Lung (tissue), 12 donors: ENCODE measurements around the gene AP5S1. TPM values are rescaled to one million over a fixed set of nuclear protein-coding genes. Genes with fewer than 3 reads are reported as not detected.

Source experiments
- ATAC-seq: fragments of 200-7000 bp; cut with Tn5 transposase; one replicate; pipeline ENCODE4 v1.9.1; 2020; ENCODE audit warnings: moderate number of reproducible peaks; ENCODE audit not compliant: insufficient read depth, low FRiP score
- DNase-seq, 3 donors: peaks; one replicate each; pipeline ENCODE4 v3.0.0-alpha.2; 2013 to 2017
- H3K27ac ChIP-seq, 2 donors: one replicate each; pipeline ENCODE4 v1.5.1; 2013; ENCODE audit warnings: mild to moderate bottlenecking in 2 of 2, moderate library complexity in 2 of 2, control low read depth in 1 of 2, inconsistent platforms in 1 of 2, low read depth in 1 of 2, low read length in 1 of 2
- H3K27me3 ChIP-seq, 3 donors: one replicate each; pipeline ENCODE4 v1.5.1; 2013; ENCODE audit warnings: low read length in 2 of 3; ENCODE audit not compliant: control insufficient read depth in 3 of 3, insufficient read depth in 3 of 3
- H3K36me3 ChIP-seq, 4 donors: one replicate each; pipeline ENCODE4 v1.5.1; 2013; ENCODE audit warnings: low read length in 4 of 4, mild to moderate bottlenecking in 1 of 4, moderate library complexity in 1 of 4; ENCODE audit not compliant: control insufficient read depth in 4 of 4, insufficient read depth in 4 of 4
- H3K4me1 ChIP-seq, 5 donors: one replicate each; pipeline ENCODE4 v1.5.1; 2013; ENCODE audit warnings: low read length in 5 of 5, mild to moderate bottlenecking in 2 of 5, moderate library complexity in 1 of 5; ENCODE audit not compliant: control insufficient read depth in 5 of 5, insufficient read depth in 5 of 5
- H3K4me3 ChIP-seq: one replicate; pipeline ENCODE4 v1.5.1; 2013; ENCODE audit warnings: mild to moderate bottlenecking, control low read depth, moderate library complexity
- H3K9ac ChIP-seq, 2 donors: one replicate each; pipeline ENCODE4 v1.5.1; 2013; ENCODE audit warnings: low read length in 2 of 2, control low read depth in 1 of 2; ENCODE audit not compliant: insufficient read depth in 1 of 2
- H3K9me3 ChIP-seq, 4 donors: one replicate each; pipeline ENCODE4 v1.5.1; 2013; ENCODE audit warnings: low read length in 3 of 4, mild to moderate bottlenecking in 1 of 4, moderate library complexity in 1 of 4; ENCODE audit not compliant: control insufficient read depth in 4 of 4, insufficient read depth in 3 of 4
- WGBS, 2 donors: extraction: QIAGEN DNeasy Blood & Tissue Kit; methylation state at CpG; one replicate each; pipeline ENCODE4 v1.1.7; 2013; 5-methylcytosine and 5-hydroxymethylcytosine counted together
- polyA plus RNA-seq, 2 donors: library from polyadenylated mRNA; stranded (reverse); fragments of 200-250 nt; gene quantifications; one replicate each; pipeline ENCODE4 v1.2.1, GENCODE V29; 2013
- total RNA-seq, 2 donors: library from RNA; depleted of rRNA in 1 of 2; stranded (reverse); fragments of >200 nt in 1 of 2; gene quantifications; one replicate each; pipeline ENCODE4 v1.2.1, GENCODE V29; 2014 to 2021
- TF ChIP-seq, protein P1 (sequence below): IDR thresholded peaks from 2 replicates; pipeline ENCODE4 v1.5.1; 2012; ENCODE audit warnings: mild to moderate bottlenecking; ENCODE audit errors: control extremely low read depth, extremely low read depth
- donor health status: control.
- donor health status: control.
- donor health status: Bipolar disorder and iron deficiency.
- donor health status: healthy.
- donor health status: DM: yes; HTN: yes; CAD: no.

The AP5S1 gene
- total and polyA plus RNA-seq, 4 donors, result 8.1 to 20.7 (median 11.9) TPM

DNA sequence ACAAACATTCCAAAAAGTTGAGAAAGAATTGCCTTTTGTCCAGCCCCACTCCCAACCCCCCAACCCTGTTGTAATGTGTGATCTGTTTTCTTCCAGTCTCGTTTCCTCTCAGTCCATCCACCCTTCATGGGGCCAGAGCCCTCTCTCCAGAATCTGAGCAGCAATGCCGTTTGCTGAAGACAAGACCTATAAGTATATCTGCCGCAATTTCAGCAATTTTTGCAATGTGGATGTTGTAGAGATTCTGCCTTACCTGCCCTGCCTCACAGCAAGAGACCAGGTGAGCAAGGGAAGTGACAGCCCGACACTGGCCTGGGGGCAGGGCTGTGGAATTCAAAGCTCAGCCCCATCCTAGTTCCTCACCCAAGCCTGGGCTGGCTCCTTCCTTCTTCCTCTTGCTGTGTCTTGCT, 34.1 kb downstream of the AP5S1 start:
- Histone ChIP-seq H3K9ac (no peak overlapping the region), H3K9me3 (no peaks in the 10 kb centered on the region), H3K27me3 (no peaks in the 10 kb centered on the region), H3K27ac (no peak overlapping the region), H3K4me1 (peaks cover 0 to 4% (median 0%) of the 10 kb centered on the region in 5 donors), H3K4me3 (no peak overlapping the region), H3K36me3 (peaks cover 5 to 26% (median 20%) of the 10 kb centered on the region in 4 donors)
- TF ChIP-seq, protein P1, sequence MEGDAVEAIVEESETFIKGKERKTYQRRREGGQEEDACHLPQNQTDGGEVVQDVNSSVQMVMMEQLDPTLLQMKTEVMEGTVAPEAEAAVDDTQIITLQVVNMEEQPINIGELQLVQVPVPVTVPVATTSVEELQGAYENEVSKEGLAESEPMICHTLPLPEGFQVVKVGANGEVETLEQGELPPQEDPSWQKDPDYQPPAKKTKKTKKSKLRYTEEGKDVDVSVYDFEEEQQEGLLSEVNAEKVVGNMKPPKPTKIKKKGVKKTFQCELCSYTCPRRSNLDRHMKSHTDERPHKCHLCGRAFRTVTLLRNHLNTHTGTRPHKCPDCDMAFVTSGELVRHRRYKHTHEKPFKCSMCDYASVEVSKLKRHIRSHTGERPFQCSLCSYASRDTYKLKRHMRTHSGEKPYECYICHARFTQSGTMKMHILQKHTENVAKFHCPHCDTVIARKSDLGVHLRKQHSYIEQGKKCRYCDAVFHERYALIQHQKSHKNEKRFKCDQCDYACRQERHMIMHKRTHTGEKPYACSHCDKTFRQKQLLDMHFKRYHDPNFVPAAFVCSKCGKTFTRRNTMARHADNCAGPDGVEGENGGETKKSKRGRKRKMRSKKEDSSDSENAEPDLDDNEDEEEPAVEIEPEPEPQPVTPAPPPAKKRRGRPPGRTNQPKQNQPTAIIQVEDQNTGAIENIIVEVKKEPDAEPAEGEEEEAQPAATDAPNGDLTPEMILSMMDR, result no peak
- WGBS, 2 donors, result 45 to 69% methylated on average over 4 of the region's 4 CpGs
- ATAC-seq (no peak), DNase-seq (no peak)

DNA sequence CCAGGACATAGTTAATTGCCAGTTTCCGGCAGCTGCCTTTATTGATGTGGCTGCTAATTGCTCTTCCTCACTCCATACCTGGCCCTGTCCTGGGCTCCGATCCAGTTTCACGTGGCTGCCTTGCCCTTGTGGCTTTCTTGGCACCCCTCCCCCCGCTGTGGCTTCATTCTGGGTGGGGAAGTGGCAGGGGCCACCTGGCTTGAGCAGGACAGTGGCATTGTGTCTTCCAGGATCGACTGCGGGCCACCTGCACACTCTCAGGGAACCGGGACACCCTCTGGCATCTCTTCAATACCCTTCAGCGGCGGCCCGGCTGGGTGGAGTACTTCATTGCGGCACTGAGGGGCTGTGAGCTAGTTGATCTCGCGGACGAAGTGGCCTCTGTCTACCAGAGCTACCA, 37.1 kb downstream of the AP5S1 start:
- ATAC-seq, result no peak
- H3K36me3 ChIP-seq, result peaks cover 11 to 39% (median 34%) of the 10 kb centered on the region in 4 donors
- no peak overlapping the region for H3K9ac ChIP-seq
- H3K4me3 ChIP-seq, result no peak overlapping the region
- H3K27me3 ChIP-seq, result no peaks in the 10 kb centered on the region
- WGBS, 2 donors, result 84 to 87% methylated on average over 14 of the region's 14 CpGs
- H3K9me3 ChIP-seq, result no peaks in the 10 kb centered on the region
- TF ChIP-seq, protein P1, result no peak
- no peak for DNase-seq
- H3K4me1 ChIP-seq, result peaks cover 0 to 4% (median 0%) of the 10 kb centered on the region in 5 donors
- no peak overlapping the region for H3K27ac ChIP-seq

DNA sequence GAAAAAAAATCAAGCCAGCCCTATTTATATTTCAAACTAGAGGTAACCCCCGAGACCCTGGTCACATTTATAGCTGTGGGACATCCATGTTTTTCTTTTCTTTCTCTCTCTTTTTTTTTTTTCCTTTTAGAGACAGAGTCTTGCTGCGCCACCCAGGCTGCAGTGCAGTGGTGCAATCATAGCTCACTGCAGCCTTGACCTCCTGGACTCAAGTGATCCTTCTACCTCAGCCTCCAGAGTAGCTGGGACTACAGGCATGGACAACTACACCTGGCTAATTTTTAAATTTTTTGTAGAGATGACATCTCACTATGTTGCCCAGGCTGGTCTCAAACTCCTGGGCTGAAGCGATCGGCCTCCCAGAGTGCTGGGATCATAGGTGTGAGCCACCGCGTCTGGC, 38.3 kb downstream of the AP5S1 start:
- Histone ChIP-seq H3K27ac (no peak overlapping the region), H3K4me3 (no peak overlapping the region), H3K4me1 (peaks cover 0 to 4% (median 0%) of the 10 kb centered on the region in 5 donors), H3K9me3 (no peaks in the 10 kb centered on the region), H3K36me3 (peaks cover 21 to 49% (median 45%) of the 10 kb centered on the region in 4 donors), H3K9ac (no peak overlapping the region), H3K27me3 (no peaks in the 10 kb centered on the region)
- no peak for ATAC-seq
- DNase-seq, result no peak
- TF ChIP-seq, protein P1, result no peak
- 90 to 93% methylated on average over 6 of the region's 6 CpGs for WGBS, 2 donors

DNA sequence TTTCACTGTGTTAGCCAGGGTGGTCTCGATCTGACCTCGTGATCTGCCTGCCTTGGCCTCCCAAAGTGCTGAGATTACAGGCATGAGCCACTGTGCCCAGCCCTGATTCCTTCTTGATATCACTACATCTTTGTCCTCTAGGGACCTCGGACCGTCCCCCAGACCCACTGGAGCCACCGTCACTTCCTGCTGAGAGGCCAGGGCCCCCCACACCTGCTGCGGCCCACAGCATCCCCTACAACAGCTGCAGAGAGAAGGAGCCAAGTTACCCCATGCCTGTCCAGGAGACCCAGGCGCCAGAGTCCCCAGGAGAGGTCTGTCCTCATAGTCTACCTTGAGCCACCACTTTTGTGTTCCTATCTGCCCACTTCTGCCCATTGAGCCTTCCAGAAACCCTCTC, 40.8 kb downstream of the AP5S1 start:
- no peaks in the 10 kb centered on the region for H3K27me3 ChIP-seq
- no peaks in the 10 kb centered on the region for H3K9me3 ChIP-seq
- WGBS, 2 donors, result 95 to 98% methylated on average over 7 of the region's 7 CpGs
- DNase-seq (no peak), ATAC-seq (no peak)
- no peak overlapping the region for H3K27ac ChIP-seq
- no peaks in the 10 kb centered on the region for H3K4me1 ChIP-seq
- TF ChIP-seq, protein P1, result no peak
- no peak overlapping the region for H3K4me3 ChIP-seq
- H3K9ac ChIP-seq, result no peak overlapping the region
- peaks cover 27 to 66% (median 51%) of the 10 kb centered on the region in 4 donors for H3K36me3 ChIP-seq
